A673 (cell line): ENCODE results near the gene GLIPR2.

Experiments
- EZH2 ChIP-seq: fragments of 200-600 bp; sonication (generic); IDR thresholded peaks from 2 replicates; pipeline ENCODE4 v1.6.1; 2017; ENCODE audit warnings: borderline replicate concordance, low read depth, mild to moderate bottlenecking, mixed read lengths, antibody characterized with exemption, low read length; ENCODE audit not compliant: poor library complexity, severe bottlenecking
- TF ChIP-seq, protein P1 (sequence below): fragments of 300-800, 200-600 bp; sonication (generic); conservative IDR thresholded peaks from 2 replicates; pipeline ENCODE4 v1.5.1; 2017; ENCODE audit warnings: low read depth, mild to moderate bottlenecking, antibody characterized with exemption, low read length, moderate library complexity, mixed read lengths

DNA sequence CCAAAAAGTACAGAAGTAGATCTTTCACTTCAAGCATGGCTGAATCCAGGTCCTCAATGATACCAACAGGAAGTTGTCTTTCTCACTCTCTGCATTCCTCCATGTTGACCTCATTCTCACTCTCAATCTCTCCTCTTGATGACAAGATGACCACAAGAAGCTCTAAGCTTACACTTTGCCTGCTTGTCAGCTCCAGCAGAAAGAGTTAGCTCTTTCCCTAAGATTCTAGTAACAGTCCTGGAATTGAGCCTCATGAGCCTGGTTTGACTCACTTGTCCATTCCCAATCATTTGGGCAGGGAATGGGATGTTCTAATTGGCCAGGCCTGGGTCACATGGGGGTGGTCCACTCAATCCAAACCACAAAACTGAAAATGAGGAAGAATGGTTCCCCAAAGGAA, 50.9 kb downstream of the GLIPR2 start:
- TF ChIP-seq, protein P1, sequence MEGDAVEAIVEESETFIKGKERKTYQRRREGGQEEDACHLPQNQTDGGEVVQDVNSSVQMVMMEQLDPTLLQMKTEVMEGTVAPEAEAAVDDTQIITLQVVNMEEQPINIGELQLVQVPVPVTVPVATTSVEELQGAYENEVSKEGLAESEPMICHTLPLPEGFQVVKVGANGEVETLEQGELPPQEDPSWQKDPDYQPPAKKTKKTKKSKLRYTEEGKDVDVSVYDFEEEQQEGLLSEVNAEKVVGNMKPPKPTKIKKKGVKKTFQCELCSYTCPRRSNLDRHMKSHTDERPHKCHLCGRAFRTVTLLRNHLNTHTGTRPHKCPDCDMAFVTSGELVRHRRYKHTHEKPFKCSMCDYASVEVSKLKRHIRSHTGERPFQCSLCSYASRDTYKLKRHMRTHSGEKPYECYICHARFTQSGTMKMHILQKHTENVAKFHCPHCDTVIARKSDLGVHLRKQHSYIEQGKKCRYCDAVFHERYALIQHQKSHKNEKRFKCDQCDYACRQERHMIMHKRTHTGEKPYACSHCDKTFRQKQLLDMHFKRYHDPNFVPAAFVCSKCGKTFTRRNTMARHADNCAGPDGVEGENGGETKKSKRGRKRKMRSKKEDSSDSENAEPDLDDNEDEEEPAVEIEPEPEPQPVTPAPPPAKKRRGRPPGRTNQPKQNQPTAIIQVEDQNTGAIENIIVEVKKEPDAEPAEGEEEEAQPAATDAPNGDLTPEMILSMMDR = no peak
- no peak for TF ChIP-seq EZH2
